ACC112 (cell line): ENCODE data around the gene MDH1.

Experiments
- H2AFZ ChIP-seq: fragments of 200-600 bp; sonication (generic); one replicate; pipeline ENCODE4 v1.6.0; 2017; ENCODE audit warnings: antibody characterized with exemption, low read length; ENCODE audit not compliant: unreplicated experiment
- H3K27ac ChIP-seq: fragments of 200-600 bp; sonication (generic); 2 replicates; pipeline ENCODE4 v1.5.1; 2014; ENCODE audit warnings: low read depth, mild to moderate bottlenecking, antibody characterized with exemption, low read length, moderate library complexity
- H3K27me3 ChIP-seq: fragments of 200-600 bp; sonication (generic); 2 replicates; pipeline ENCODE4 v1.6.1; 2014; ENCODE audit warnings: mild to moderate bottlenecking, antibody characterized with exemption, low read length, moderate library complexity, mixed read lengths; ENCODE audit not compliant: insufficient read depth
- H3K36me3 ChIP-seq: fragments of 200-600 bp; sonication (generic); 2 replicates; pipeline ENCODE4 v1.6.1; 2016; ENCODE audit warnings: mild to moderate bottlenecking, antibody characterized with exemption, low read length, moderate library complexity, mixed read lengths; ENCODE audit not compliant: insufficient read depth
- H3K4me1 ChIP-seq: fragments of 200-600 bp; sonication (generic); one replicate; pipeline ENCODE4 v1.6.1; 2016; ENCODE audit warnings: low read length, mixed read lengths; ENCODE audit not compliant: insufficient read depth, unreplicated experiment, control insufficient read depth
- H3K4me3 ChIP-seq: fragments of 200-600 bp; sonication (generic); 2 replicates; pipeline ENCODE4 v1.5.1; 2014; ENCODE audit warnings: mild to moderate bottlenecking, low read depth, low read length
- H3K79me2 ChIP-seq: fragments of 200-600 bp; sonication (generic); one replicate; pipeline ENCODE4 v1.6.0; 2016; ENCODE audit warnings: low read length; ENCODE audit not compliant: control insufficient read depth, unreplicated experiment, insufficient read depth

MDH1 gene

DNA sequence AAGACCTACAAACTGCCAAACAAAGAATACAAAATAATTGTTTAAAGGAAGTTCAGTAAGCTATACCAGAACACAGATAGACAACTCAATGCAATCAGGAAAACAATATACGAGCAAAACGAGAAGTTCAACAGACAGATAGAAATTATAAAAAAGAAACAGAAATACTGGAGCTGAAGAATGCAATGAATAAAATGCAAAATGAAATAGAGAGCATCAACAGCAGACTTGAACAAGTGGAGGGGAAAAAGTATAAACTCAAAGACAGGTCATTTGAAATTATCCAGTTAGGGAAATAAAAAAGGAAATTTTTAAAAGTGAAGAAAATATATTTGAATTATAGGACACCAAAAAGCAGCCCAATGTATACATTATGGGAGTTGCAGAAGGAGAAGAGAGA, 43.6 kb downstream of the MDH1 start:
- no peaks in the 10 kb centered on the region for H3K27me3 ChIP-seq

DNA sequence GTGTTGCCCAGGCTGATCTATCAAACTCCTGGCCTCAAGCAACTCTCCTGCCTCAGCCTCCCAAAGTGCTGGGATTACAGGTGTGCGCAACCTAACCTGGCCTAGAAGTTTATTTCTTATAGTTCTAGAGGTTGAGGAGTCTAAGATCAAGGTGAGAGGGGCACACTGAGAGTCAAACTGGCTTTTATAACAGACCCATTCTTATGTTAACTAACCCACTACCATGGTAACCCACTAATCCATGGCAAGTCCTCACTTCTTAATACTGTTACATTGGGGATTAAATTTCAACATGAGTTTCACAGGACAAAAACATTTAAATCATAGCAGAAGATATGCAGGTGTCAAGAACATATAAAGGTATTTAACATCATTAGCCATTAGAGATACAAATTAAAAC, 50.6 kb downstream of the MDH1 start:
- Histone ChIP-seq H3K79me2 (no peaks in the 10 kb centered on the region), H3K4me3 (no peak overlapping the region), H3K4me1 (peaks cover 3% of the 10 kb centered on the region), H3K27ac (no peak overlapping the region), H2AFZ (no peak overlapping the region), H3K27me3 (no peaks in the 10 kb centered on the region), H3K36me3 (no peaks in the 10 kb centered on the region)

More for the DNA sequence above, 43.6 kb downstream of the MDH1 start:
- no peaks in the 10 kb centered on the region for H3K4me1 ChIP-seq
- H3K79me2 ChIP-seq: no peaks in the 10 kb centered on the region
- H2AFZ ChIP-seq: no peak overlapping the region
- H3K27ac ChIP-seq: no peak overlapping the region
- peaks cover 4% of the 10 kb centered on the region for H3K36me3 ChIP-seq
- H3K4me3 ChIP-seq: no peak overlapping the region

DNA sequence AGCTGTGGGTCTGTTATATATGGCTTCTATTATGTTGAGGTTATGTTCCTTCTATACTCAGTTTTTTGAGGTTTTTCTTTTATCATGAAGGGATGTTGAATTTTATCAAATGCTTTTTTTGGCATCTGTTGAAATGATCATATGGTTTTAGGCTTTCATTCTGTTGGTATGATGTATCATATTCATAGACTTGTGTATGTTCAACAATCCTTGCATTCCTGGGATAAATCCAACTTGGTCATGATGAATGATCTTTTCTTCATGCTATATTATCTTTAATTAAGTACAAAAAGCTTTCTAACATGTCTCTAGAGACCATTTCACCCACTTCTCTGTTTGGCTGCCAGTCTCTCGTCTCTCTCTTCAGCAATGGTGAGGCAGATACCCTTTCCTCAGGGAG, 54.2 kb downstream of the MDH1 start:
- H3K27ac ChIP-seq: no peak overlapping the region
- peaks cover 3% of the 10 kb centered on the region for H3K4me1 ChIP-seq
- no peak overlapping the region for H2AFZ ChIP-seq
- no peaks in the 10 kb centered on the region for H3K27me3 ChIP-seq
- no peaks in the 10 kb centered on the region for H3K36me3 ChIP-seq
- H3K4me3 ChIP-seq: no peak overlapping the region
- no peaks in the 10 kb centered on the region for H3K79me2 ChIP-seq

DNA sequence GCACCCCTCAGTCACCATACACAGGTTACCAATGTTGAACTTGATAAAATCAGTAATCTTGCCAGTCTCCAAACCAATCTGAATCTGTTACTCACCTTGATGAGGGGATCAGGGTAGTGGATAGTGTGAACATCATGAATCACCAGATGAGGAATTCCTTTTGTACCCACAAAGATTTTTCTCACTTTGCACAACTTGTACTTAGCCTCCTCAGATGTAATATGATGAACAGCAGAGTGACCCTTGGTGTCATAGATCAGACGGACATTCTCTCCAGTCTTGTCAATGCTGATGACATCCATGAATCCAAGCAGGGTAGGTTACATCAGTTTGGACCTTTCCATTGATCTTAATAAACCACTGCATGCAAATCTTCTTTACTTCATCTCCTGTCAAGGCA, 54.7 kb downstream of the MDH1 start:
- Histone ChIP-seq H3K27me3 (no peaks in the 10 kb centered on the region), H3K4me3 (no peak overlapping the region)

DNA sequence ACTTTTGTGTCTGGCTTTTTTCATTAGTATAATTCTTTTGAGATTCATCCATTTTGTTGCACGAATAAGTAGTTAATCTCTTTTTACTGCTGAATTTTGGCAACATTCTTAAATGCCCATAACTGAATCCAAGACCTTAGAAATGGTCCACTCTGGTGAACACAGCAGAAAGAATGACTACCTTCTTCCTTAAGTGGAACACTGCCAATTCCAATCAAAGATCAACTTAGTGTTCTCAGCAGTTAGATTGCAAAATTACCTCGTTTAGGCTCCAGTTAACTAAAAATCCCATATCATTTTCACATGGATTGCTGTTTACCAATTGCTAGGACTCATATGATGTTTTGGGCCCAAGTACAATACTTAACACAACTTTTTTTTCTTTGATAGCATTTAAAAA, 59.9 kb downstream of the MDH1 start:
- no peaks in the 10 kb centered on the region for H3K27me3 ChIP-seq
- no peaks in the 10 kb centered on the region for H3K79me2 ChIP-seq
- no peak overlapping the region for H2AFZ ChIP-seq
- H3K27ac ChIP-seq: no peak overlapping the region
- H3K36me3 ChIP-seq: no peaks in the 10 kb centered on the region
- no peak overlapping the region for H3K4me3 ChIP-seq
- H3K4me1 ChIP-seq: no peaks in the 10 kb centered on the region

More for the DNA sequence above, 54.7 kb downstream of the MDH1 start:
- H3K27ac ChIP-seq: no peak overlapping the region
- no peaks in the 10 kb centered on the region for H3K79me2 ChIP-seq
- H3K36me3 ChIP-seq: no peaks in the 10 kb centered on the region
- H3K4me1 ChIP-seq: peaks cover 3% of the 10 kb centered on the region
- no peak overlapping the region for H2AFZ ChIP-seq

DNA sequence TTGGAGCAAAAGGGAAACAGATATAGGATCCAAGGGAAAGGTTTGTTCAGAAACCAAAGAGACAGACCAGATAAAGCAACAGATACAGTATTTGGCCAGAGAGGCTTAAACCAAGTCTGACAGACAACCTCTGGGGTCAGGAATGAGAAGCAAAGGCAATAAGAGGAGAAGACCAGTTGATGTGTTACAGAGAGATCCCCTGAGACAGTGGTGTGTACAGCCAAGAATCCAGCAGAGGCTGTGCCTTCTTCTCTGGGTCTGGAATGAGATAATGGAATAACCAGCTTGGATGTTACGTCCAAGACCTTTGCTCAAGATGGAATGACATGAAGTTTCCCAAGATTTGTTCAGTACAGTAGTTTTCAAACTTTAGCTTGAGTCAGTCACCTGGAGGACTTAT, 61.1 kb downstream of the MDH1 start:
- Histone ChIP-seq H3K27me3 (no peaks in the 10 kb centered on the region), H3K79me2 (no peaks in the 10 kb centered on the region), H2AFZ (no peak overlapping the region), H3K4me3 (no peak overlapping the region), H3K4me1 (peaks cover under 1% of the 10 kb centered on the region), H3K36me3 (no peaks in the 10 kb centered on the region), H3K27ac (no peak overlapping the region)

DNA sequence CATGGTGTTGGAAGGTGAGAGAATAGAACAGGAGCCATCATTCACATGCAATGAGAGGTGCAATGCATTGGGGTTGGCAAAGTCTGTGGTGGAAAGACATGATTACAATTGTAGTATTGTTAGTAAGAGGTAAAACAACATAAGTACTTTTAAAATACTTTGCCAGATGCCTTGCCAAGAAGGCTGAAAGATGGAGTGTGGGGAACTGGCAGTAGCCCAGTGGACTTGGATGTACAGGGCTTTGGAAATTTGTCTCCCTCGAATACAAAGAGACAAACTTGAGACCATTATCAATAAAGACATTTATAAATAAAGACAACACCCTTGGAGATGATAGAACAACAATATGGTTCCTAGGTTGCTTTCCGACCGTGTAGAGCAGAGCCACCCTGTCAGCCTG, 62.0 kb downstream of the MDH1 start:
- Histone ChIP-seq H3K79me2 (no peaks in the 10 kb centered on the region), H3K4me3 (no peak overlapping the region), H3K36me3 (no peaks in the 10 kb centered on the region), H3K27me3 (no peaks in the 10 kb centered on the region), H3K4me1 (peaks cover 3% of the 10 kb centered on the region), H3K27ac (no peak overlapping the region), H2AFZ (no peak overlapping the region)

DNA sequence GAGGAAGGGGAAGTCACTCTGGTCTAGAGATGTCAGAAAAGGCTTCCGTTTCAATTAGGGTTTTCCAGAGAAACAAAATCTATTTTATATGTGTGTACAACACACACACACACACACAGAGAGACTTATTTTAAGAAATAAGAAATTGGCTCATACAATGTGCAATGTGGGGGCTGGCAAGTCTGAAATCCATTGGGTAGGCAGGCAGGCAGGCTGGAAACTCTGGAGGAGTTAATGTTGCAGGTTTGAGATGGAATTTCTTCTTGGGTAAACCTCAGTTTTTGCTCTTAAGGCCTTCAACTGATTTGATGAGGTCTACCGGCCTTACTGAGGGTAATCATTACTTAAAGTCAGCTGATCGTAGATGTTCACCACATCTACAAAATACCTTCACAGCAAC, 62.6 kb downstream of the MDH1 start:
- Histone ChIP-seq H3K27ac (no peak overlapping the region), H3K4me1 (peaks cover 3% of the 10 kb centered on the region), H3K79me2 (no peaks in the 10 kb centered on the region), H3K36me3 (no peaks in the 10 kb centered on the region), H3K27me3 (no peaks in the 10 kb centered on the region), H2AFZ (no peak overlapping the region), H3K4me3 (no peak overlapping the region)

DNA sequence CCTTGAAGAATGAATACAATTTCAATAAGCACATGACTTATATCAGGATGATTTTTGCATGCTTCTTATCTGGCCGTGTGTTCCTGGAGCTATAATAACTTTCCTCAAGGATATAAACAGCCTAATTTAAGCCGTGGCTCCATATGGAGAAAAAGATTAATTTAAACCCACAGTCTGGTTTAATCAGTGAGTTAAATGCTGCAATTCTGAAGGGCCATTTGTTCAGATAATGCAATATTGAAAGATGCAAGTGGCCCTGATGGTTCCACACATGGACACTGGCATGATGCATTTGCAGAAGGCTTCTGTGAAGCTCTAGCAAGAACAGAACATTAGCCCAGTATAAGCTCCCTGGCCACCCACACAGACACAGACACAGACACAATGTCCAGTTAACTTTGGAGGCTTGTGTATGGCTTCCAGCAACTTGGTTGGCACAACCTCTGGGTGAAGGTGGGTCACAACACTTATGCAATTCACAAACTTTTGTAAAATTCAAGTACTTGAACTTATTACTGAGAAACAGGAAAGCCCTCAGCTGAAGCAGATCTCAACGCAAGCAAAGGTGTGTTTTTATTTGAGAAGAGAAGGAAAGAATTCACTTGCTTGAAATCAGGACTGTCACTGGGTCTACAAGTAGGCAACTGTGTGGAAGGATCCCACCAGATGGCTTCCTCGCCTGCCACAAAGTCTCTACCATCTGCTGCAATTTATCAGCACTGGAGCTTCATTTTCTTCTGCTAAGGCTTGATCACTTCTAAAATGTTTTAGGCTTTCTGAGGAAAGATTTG, 63.3 kb downstream of the MDH1 start:
- no peak overlapping the region for H2AFZ ChIP-seq
- no peaks in the 10 kb centered on the region for H3K36me3 ChIP-seq
- H3K27me3 ChIP-seq: no peaks in the 10 kb centered on the region

DNA sequence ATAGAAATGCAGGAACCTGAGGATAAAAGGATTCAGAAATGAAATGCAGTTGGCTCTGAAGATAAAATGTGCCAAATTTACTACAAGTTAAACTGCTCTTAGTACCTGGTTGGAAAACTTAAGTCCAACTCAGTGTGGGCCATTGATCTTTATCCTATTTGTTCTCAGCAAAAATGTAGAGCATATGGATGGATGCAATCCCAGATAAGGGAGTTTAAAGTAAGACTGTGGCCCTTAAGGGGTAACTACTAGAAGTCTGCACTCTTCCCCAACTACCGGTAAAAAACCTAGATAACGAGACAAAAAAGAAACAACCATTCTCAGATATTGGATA, 63.9 kb downstream of the MDH1 start:
- Histone ChIP-seq H3K36me3 (no peaks in the 10 kb centered on the region), H2AFZ (no peak overlapping the region), H3K4me1 (peaks cover 3% of the 10 kb centered on the region), H3K4me3 (no peak overlapping the region), H3K79me2 (no peaks in the 10 kb centered on the region), H3K27me3 (no peaks in the 10 kb centered on the region), H3K27ac (no peak overlapping the region)

More for the DNA sequence above, 63.3 kb downstream of the MDH1 start:
- H3K27ac ChIP-seq: no peak overlapping the region
- no peaks in the 10 kb centered on the region for H3K79me2 ChIP-seq
- peaks cover 3% of the 10 kb centered on the region for H3K4me1 ChIP-seq
- no peak overlapping the region for H3K4me3 ChIP-seq

DNA sequence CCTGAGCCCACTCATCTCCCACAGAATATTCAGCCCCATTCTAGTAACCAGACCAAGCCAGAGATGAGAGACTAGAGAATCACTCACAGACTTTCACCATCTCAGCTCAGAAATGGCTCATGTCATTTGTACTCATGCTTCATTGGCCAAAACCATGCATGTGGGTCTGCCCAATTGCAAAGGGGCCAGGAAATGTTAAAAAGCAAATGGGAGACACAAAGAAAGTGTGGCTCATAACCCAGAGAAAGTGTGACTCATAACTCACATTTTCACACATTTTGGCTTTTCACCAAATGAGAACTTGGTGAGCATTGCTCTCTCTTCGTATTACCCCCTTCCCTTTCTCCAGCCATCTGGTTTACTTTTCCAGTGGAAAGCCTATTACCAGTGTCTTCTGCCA, 66.2 kb downstream of the MDH1 start:
- Histone ChIP-seq H3K36me3 (no peaks in the 10 kb centered on the region), H3K4me1 (peaks cover 3% of the 10 kb centered on the region), H2AFZ (no peak overlapping the region), H3K79me2 (no peaks in the 10 kb centered on the region), H3K27ac (no peak overlapping the region), H3K4me3 (no peak overlapping the region), H3K27me3 (no peaks in the 10 kb centered on the region)
